Hepatocyte (in vitro differentiated cells): Measurements from ENCODE around the gene RASGRF2. TPM values are rescaled to one million over a fixed set of nuclear protein-coding genes. Genes with fewer than 3 reads are reported as not detected.

ENCODE experiments used
- DNase-seq: peaks from one replicate; pipeline ENCODE4 v3.0.0-alpha.2; 2016; ENCODE audit warnings: low spot score
- H2AFZ ChIP-seq: fragments of 200-600 bp; sonication (generic); 2 replicates; pipeline ENCODE4 v1.6.0; 2016; ENCODE audit warnings: antibody characterized with exemption, mild to moderate bottlenecking
- H3K27ac ChIP-seq: fragments of 200-600 bp; sonication (generic); 2 replicates; pipeline ENCODE4 v1.5.1; 2016; ENCODE audit warnings: mild to moderate bottlenecking
- H3K27me3 ChIP-seq: fragments of 200-600 bp; sonication (generic); 2 replicates; pipeline ENCODE4 v1.6.1; 2016
- H3K36me3 ChIP-seq: fragments of 200-600 bp; sonication (generic); replicated peaks from 2 replicates; pipeline ENCODE4 v1.5.1; 2016; ENCODE audit warnings: low read depth; ENCODE audit not compliant: insufficient read depth
- H3K4me1 ChIP-seq: fragments of 200-600 bp; sonication (generic); 2 replicates; pipeline ENCODE4 v1.5.1; 2016; ENCODE audit warnings: mild to moderate bottlenecking, moderate library complexity; ENCODE audit not compliant: insufficient read depth
- H3K4me2 ChIP-seq: fragments of 200-600 bp; sonication (generic); 2 replicates; pipeline ENCODE4 v1.6.0; 2016
- H3K4me3 ChIP-seq: fragments of 200-600 bp; sonication (generic); 2 replicates; pipeline ENCODE4 v1.5.1; 2016; ENCODE audit warnings: mild to moderate bottlenecking
- H3K79me2 ChIP-seq: fragments of 200-600 bp; sonication (generic); 2 replicates; pipeline ENCODE4 v1.6.0; 2017; ENCODE audit warnings: mild to moderate bottlenecking
- H3K9me2 ChIP-seq: fragments of 200-600 bp; sonication (generic); replicated peaks from 2 replicates; pipeline ENCODE4 v1.6.0; 2017; ENCODE audit warnings: mild to moderate bottlenecking; ENCODE audit not compliant: insufficient read depth
- H3K9me3 ChIP-seq: fragments of 200-600 bp; sonication (generic); 2 replicates; pipeline ENCODE4 v1.5.1; 2016; ENCODE audit warnings: low read depth, mild to moderate bottlenecking
- H4K20me1 ChIP-seq: fragments of 200-600 bp; sonication (generic); 2 replicates; pipeline ENCODE4 v1.6.0; 2016; ENCODE audit warnings: mild to moderate bottlenecking; ENCODE audit not compliant: insufficient read depth, poor library complexity, severe bottlenecking
- CTCF ChIP-seq: fragments of 200-600 bp; sonication (generic); IDR thresholded peaks from 2 replicates; pipeline ENCODE4 v1.5.1; 2016; ENCODE audit warnings: antibody characterized with exemption, mild to moderate bottlenecking; ENCODE audit not compliant: poor library complexity
- EZH2 ChIP-seq: fragments of 200-600 bp; sonication (generic); IDR thresholded peaks from 2 replicates; pipeline ENCODE4 v1.6.1; 2016; ENCODE audit warnings: antibody characterized with exemption, mild to moderate bottlenecking, borderline replicate concordance
- EZH2phosphoT487 ChIP-seq: fragments of 200-600 bp; sonication (generic); IDR thresholded peaks from one replicate; pipeline ENCODE4 v1.6.1; 2018; ENCODE audit warnings: antibody characterized with exemption, mild to moderate bottlenecking, low read depth, moderate library complexity; ENCODE audit not compliant: unreplicated experiment, severe bottlenecking
- WGBS: methylation state at CpG from one replicate; pipeline ENCODE4 v1.1.6; 2016; ENCODE audit warnings: low lambda C conversion rate; ENCODE audit errors: missing lambda C conversion rate; 5-methylcytosine and 5-hydroxymethylcytosine counted together
- polyA plus RNA-seq: library from polyadenylated mRNA; unstranded; fragments of >200 nt; fragmentation: Nextera tagmentation; extraction: Ambion mirVana; gene quantifications from 2 replicates; pipeline ENCODE4 v1.2.1, GENCODE V29; 2016
- total RNA-seq: library from RNA; depleted of rRNA; stranded (reverse); fragments of >200 nt; gene quantifications from 2 replicates; pipeline ENCODE4 v1.2.3, GENCODE V29; 2014

Gene RASGRF2
- total and polyA plus RNA-seq, 2 experiments from 2014 or later: 2.0 to 3.3 TPM

GRCh38 chr5:81066102-81066501 lies 105.9 kb downstream of the RASGRF2 start:
- no peaks in the 10 kb centered on the region for H3K9me2 ChIP-seq
- TF ChIP-seq CTCF: no peak
- TF ChIP-seq EZH2phosphoT487: no peak
- TF ChIP-seq EZH2: no peak
- no peaks in the 10 kb centered on the region for H4K20me1 ChIP-seq
- 94% methylated on average over 4 of the region's 4 CpGs for WGBS
- H3K4me2 ChIP-seq: no peak overlapping the region
- H3K27ac ChIP-seq: no peak overlapping the region
- H3K79me2 ChIP-seq: no peaks in the 10 kb centered on the region
- H3K9me3 ChIP-seq: no peaks in the 10 kb centered on the region
- DNase-seq: no peak
- H3K27me3 ChIP-seq: no peaks in the 10 kb centered on the region
- H3K4me3 ChIP-seq: no peak overlapping the region
- no peaks in the 10 kb centered on the region for H3K36me3 ChIP-seq
- no peaks in the 10 kb centered on the region for H3K4me1 ChIP-seq
- H2AFZ ChIP-seq: no peak overlapping the region

GRCh38 chr5:81067406-81067805 lies 107.2 kb downstream of the RASGRF2 start:
- no peak overlapping the region for H2AFZ ChIP-seq
- no peak overlapping the region for H3K4me3 ChIP-seq
- no peaks in the 10 kb centered on the region for H3K9me2 ChIP-seq
- 95% methylated on average over 1 of the region's 1 CpG for WGBS
- no peaks in the 10 kb centered on the region for H3K27me3 ChIP-seq
- H3K27ac ChIP-seq: no peak overlapping the region
- no peaks in the 10 kb centered on the region for H4K20me1 ChIP-seq
- no peak for DNase-seq
- no peaks in the 10 kb centered on the region for H3K79me2 ChIP-seq
- H3K36me3 ChIP-seq: no peaks in the 10 kb centered on the region
- H3K4me2 ChIP-seq: no peak overlapping the region
- H3K4me1 ChIP-seq: no peaks in the 10 kb centered on the region
- no peak for TF ChIP-seq CTCF
- TF ChIP-seq EZH2: no peak
- no peak for TF ChIP-seq EZH2phosphoT487
- no peaks in the 10 kb centered on the region for H3K9me3 ChIP-seq

- no peaks in the 10 kb centered on the region for H4K20me1 ChIP-seq
- no peak overlapping the region for H3K4me3 ChIP-seq
- no peaks in the 10 kb centered on the region for H3K36me3 ChIP-seq
- H3K79me2 ChIP-seq: no peaks in the 10 kb centered on the region
- no peaks in the 10 kb centered on the region for H3K27me3 ChIP-seq
- DNase-seq: no peak
- no peaks in the 10 kb centered on the region for H3K4me1 ChIP-seq
- no peaks in the 10 kb centered on the region for H3K9me2 ChIP-seq
- WGBS: 87% methylated on average over 6 of the region's 6 CpGs
- H2AFZ ChIP-seq: no peak overlapping the region
- H3K9me3 ChIP-seq: no peaks in the 10 kb centered on the region
- no peak overlapping the region for H3K27ac ChIP-seq
- H3K4me2 ChIP-seq: no peak overlapping the region
- TF ChIP-seq CTCF (no peak), EZH2phosphoT487 (no peak), EZH2 (no peak)
Observed at GRCh38 chr5:81068063-81068462, 107.9 kb downstream of the RASGRF2 start.

- Histone ChIP-seq H3K9me3 (no peaks in the 10 kb centered on the region), H3K79me2 (no peaks in the 10 kb centered on the region), H2AFZ (no peak overlapping the region), H3K4me3 (no peak overlapping the region), H4K20me1 (no peaks in the 10 kb centered on the region), H3K4me1 (no peaks in the 10 kb centered on the region), H3K4me2 (no peak overlapping the region), H3K9me2 (no peaks in the 10 kb centered on the region), H3K27me3 (no peaks in the 10 kb centered on the region), H3K36me3 (no peaks in the 10 kb centered on the region), H3K27ac (no peak overlapping the region)
- 81% methylated on average over 2 of the region's 2 CpGs for WGBS
- DNase-seq: no peak
- TF ChIP-seq EZH2phosphoT487 (no peak), CTCF (no peak), EZH2 (no peak)
Observed at GRCh38 chr5:81068635-81069034, 108.5 kb downstream of the RASGRF2 start.
